Measurements from ENCODE around the gene RNF2. TPM values are rescaled to one million over a fixed set of nuclear protein-coding genes. Genes with fewer than 3 reads are reported as not detected.

Gene RNF2
- total RNA-seq, 1 experiment from 2014 or later: 30.4 TPM

- Histone ChIP-seq H3K79me2 (ENCODE audit: low read length) (no peaks in the 10 kb centered on the region), H2AFZ (ENCODE audit: low read length) (no peak overlapping the region), H3K4me1 (ENCODE audit: low read length) (no peaks in the 10 kb centered on the region)
These were observed 63.0 kb downstream of the RNF2 start for GRCh38 chr1:185108321-185108720.

GRCh38 chr1:185110145-185110544 is 64.8 kb downstream of the RNF2 start:
- Histone ChIP-seq H3K4me2 (ENCODE audit: low read depth, low read length, poor library complexity, severe bottlenecking) (no peak overlapping the region), H3K9me3 (ENCODE audit: low read length) (peaks cover 5% of the 10 kb centered on the region; the same call in 1 of the 2 replicates), H3K4me1 (ENCODE audit: low read length) (no peaks in the 10 kb centered on the region), H3K4me3 (ENCODE audit: low read length) (no peak overlapping the region), H3K27ac (ENCODE audit: low read length) (no peak overlapping the region), H3K36me3 (ENCODE audit: insufficient read depth, low read length) (0 out of 2 replicates have a peak, but pooled peaks cover 7% of the 10 kb centered on the region), H3K79me2 (ENCODE audit: low read length) (no peaks in the 10 kb centered on the region), H3K9me2 (replicated peaks; ENCODE audit: insufficient read depth, low read length) (no peaks in the 10 kb centered on the region), H2AFZ (ENCODE audit: low read length) (no peak overlapping the region), H3K27me3 (ENCODE audit: low read length) (no peaks in the 10 kb centered on the region), H3K9ac (ENCODE audit: low read length) (no peak overlapping the region), H4K20me1 (ENCODE audit: insufficient read depth, low read depth, low read length) (no peaks in the 10 kb centered on the region)
- no peak for DNase-seq

More at GRCh38 chr1:185108321-185108720, 63.0 kb downstream of the RNF2 start:
- Histone ChIP-seq H3K36me3 (ENCODE audit: insufficient read depth, low read length) (peaks cover 19% of the 10 kb centered on the region), H3K4me2 (ENCODE audit: low read depth, low read length, poor library complexity, severe bottlenecking) (no peak overlapping the region), H3K9me3 (ENCODE audit: low read length) (peaks cover 5% of the 10 kb centered on the region; the same call in 1 of the 2 replicates), H3K27ac (ENCODE audit: low read length) (no peak overlapping the region), H4K20me1 (ENCODE audit: insufficient read depth, low read depth, low read length) (no peaks in the 10 kb centered on the region), H3K9ac (ENCODE audit: low read length) (no peak overlapping the region), H3K27me3 (ENCODE audit: low read length) (no peaks in the 10 kb centered on the region), H3K9me2 (replicated peaks; ENCODE audit: insufficient read depth, low read length) (no peaks in the 10 kb centered on the region), H3K4me3 (ENCODE audit: low read length) (no peak overlapping the region)
- peak; percentile 57 for DNase-seq

- no peaks in the 10 kb centered on the region for H3K36me3 ChIP-seq (ENCODE audit: insufficient read depth, low read length)
- H3K79me2 ChIP-seq (ENCODE audit: low read length): no peaks in the 10 kb centered on the region
- no peak overlapping the region for H3K4me2 ChIP-seq (ENCODE audit: low read depth, low read length, poor library complexity, severe bottlenecking)
- H3K4me3 ChIP-seq (ENCODE audit: low read length): no peak overlapping the region
- H3K27me3 ChIP-seq (ENCODE audit: low read length): no peaks in the 10 kb centered on the region
- H3K4me1 ChIP-seq (ENCODE audit: low read length): no peaks in the 10 kb centered on the region
- no peak overlapping the region for H2AFZ ChIP-seq (ENCODE audit: low read length)
- no peak for DNase-seq
- no peaks in the 10 kb centered on the region for H3K9me2 ChIP-seq (replicated peaks; ENCODE audit: insufficient read depth, low read length)
- H4K20me1 ChIP-seq (ENCODE audit: insufficient read depth, low read depth, low read length): no peaks in the 10 kb centered on the region
- H3K9me3 ChIP-seq (ENCODE audit: low read length): peaks cover 5% of the 10 kb centered on the region; the same call in 1 of the 2 replicates
- H3K27ac ChIP-seq (ENCODE audit: low read length): no peak overlapping the region
- no peak overlapping the region for H3K9ac ChIP-seq (ENCODE audit: low read length)
These were observed 66.5 kb downstream of the RNF2 start for GRCh38 chr1:185111873-185112272.

- no peak overlapping the region for H3K4me3 ChIP-seq (ENCODE audit: low read length)
- no peak for DNase-seq
- no peak overlapping the region for H3K9ac ChIP-seq (ENCODE audit: low read length)
- H3K4me2 ChIP-seq (ENCODE audit: low read depth, low read length, poor library complexity, severe bottlenecking): no peak overlapping the region
- no peaks in the 10 kb centered on the region for H3K4me1 ChIP-seq (ENCODE audit: low read length)
- no peaks in the 10 kb centered on the region for H3K79me2 ChIP-seq (ENCODE audit: low read length)
- H3K9me2 ChIP-seq (replicated peaks; ENCODE audit: insufficient read depth, low read length): no peaks in the 10 kb centered on the region
- no peaks in the 10 kb centered on the region for H3K36me3 ChIP-seq (ENCODE audit: insufficient read depth, low read length)
- peaks cover 5% of the 10 kb centered on the region; the same call in 1 of the 2 replicates for H3K9me3 ChIP-seq (ENCODE audit: low read length)
- no peak overlapping the region for H2AFZ ChIP-seq (ENCODE audit: low read length)
- H3K27ac ChIP-seq (ENCODE audit: low read length): no peak overlapping the region
- no peaks in the 10 kb centered on the region for H4K20me1 ChIP-seq (ENCODE audit: insufficient read depth, low read depth, low read length)
- H3K27me3 ChIP-seq (ENCODE audit: low read length): no peaks in the 10 kb centered on the region
These were observed 67.0 kb downstream of the RNF2 start for GRCh38 chr1:185112356-185112755.

- Histone ChIP-seq H2AFZ (ENCODE audit: low read length) (no peak overlapping the region), H3K27ac (ENCODE audit: low read length) (no peak overlapping the region), H3K4me3 (ENCODE audit: low read length) (no peak overlapping the region), H3K4me2 (ENCODE audit: low read depth, low read length, poor library complexity, severe bottlenecking) (no peak overlapping the region), H3K9ac (ENCODE audit: low read length) (no peak overlapping the region), H3K79me2 (ENCODE audit: low read length) (no peaks in the 10 kb centered on the region), H3K4me1 (ENCODE audit: low read length) (no peaks in the 10 kb centered on the region), H3K9me3 (ENCODE audit: low read length) (no peaks in the 10 kb centered on the region), H3K27me3 (ENCODE audit: low read length) (no peaks in the 10 kb centered on the region), H3K36me3 (ENCODE audit: insufficient read depth, low read length) (peaks cover 15% of the 10 kb centered on the region; the same call in 1 of the 2 replicates), H4K20me1 (ENCODE audit: insufficient read depth, low read depth, low read length) (no peaks in the 10 kb centered on the region), H3K9me2 (replicated peaks; ENCODE audit: insufficient read depth, low read length) (no peaks in the 10 kb centered on the region)
- DNase-seq: no peak
These were observed 84.3 kb downstream of the RNF2 start for GRCh38 chr1:185129708-185130107.

- no peak overlapping the region for H3K4me3 ChIP-seq (ENCODE audit: low read length)
- no peak overlapping the region for H3K9ac ChIP-seq (ENCODE audit: low read length)
- no peak overlapping the region for H3K4me2 ChIP-seq (ENCODE audit: low read depth, low read length, poor library complexity, severe bottlenecking)
- H3K4me1 ChIP-seq (ENCODE audit: low read length): no peaks in the 10 kb centered on the region
- H3K9me2 ChIP-seq (replicated peaks; ENCODE audit: insufficient read depth, low read length): no peaks in the 10 kb centered on the region
- H3K79me2 ChIP-seq (ENCODE audit: low read length): no peaks in the 10 kb centered on the region
- H3K9me3 ChIP-seq (ENCODE audit: low read length): no peaks in the 10 kb centered on the region
- no peak overlapping the region for H3K27ac ChIP-seq (ENCODE audit: low read length)
- no peak for DNase-seq
- no peaks in the 10 kb centered on the region for H3K27me3 ChIP-seq (ENCODE audit: low read length)
- H2AFZ ChIP-seq (ENCODE audit: low read length): no peak overlapping the region
- H4K20me1 ChIP-seq (ENCODE audit: insufficient read depth, low read depth, low read length): no peaks in the 10 kb centered on the region
- H3K36me3 ChIP-seq (ENCODE audit: insufficient read depth, low read length): peaks cover 29% of the 10 kb centered on the region
These were observed 87.2 kb downstream of the RNF2 start for GRCh38 chr1:185132534-185132933.

GRCh38 chr1:185137896-185138545 is 92.7 kb downstream of the RNF2 start:
- Histone ChIP-seq H3K9ac (ENCODE audit: low read length) (no peak overlapping the region), H3K27me3 (ENCODE audit: low read length) (no peaks in the 10 kb centered on the region), H3K9me2 (replicated peaks; ENCODE audit: insufficient read depth, low read length) (no peaks in the 10 kb centered on the region)

GRCh38 chr1:185139246-185139645 is 93.9 kb downstream of the RNF2 start:
- Histone ChIP-seq H3K4me2 (ENCODE audit: low read depth, low read length, poor library complexity, severe bottlenecking) (no peak overlapping the region), H2AFZ (ENCODE audit: low read length) (no peak overlapping the region), H4K20me1 (ENCODE audit: insufficient read depth, low read depth, low read length) (no peaks in the 10 kb centered on the region), H3K4me1 (ENCODE audit: low read length) (no peaks in the 10 kb centered on the region), H3K27me3 (ENCODE audit: low read length) (no peaks in the 10 kb centered on the region), H3K36me3 (ENCODE audit: insufficient read depth, low read length) (peaks cover 30% of the 10 kb centered on the region), H3K4me3 (ENCODE audit: low read length) (no peak overlapping the region), H3K9me3 (ENCODE audit: low read length) (no peaks in the 10 kb centered on the region), H3K27ac (ENCODE audit: low read length) (no peak overlapping the region), H3K9me2 (replicated peaks; ENCODE audit: insufficient read depth, low read length) (no peaks in the 10 kb centered on the region), H3K79me2 (ENCODE audit: low read length) (no peaks in the 10 kb centered on the region), H3K9ac (ENCODE audit: low read length) (no peak overlapping the region)
- no peak for DNase-seq

More at GRCh38 chr1:185137896-185138545, 92.7 kb downstream of the RNF2 start:
- no peaks in the 10 kb centered on the region for H4K20me1 ChIP-seq (ENCODE audit: insufficient read depth, low read depth, low read length)
- DNase-seq: no peak
- H3K4me1 ChIP-seq (ENCODE audit: low read length): no peaks in the 10 kb centered on the region
- peaks cover 27% of the 10 kb centered on the region for H3K36me3 ChIP-seq (ENCODE audit: insufficient read depth, low read length)
- no peaks in the 10 kb centered on the region for H3K79me2 ChIP-seq (ENCODE audit: low read length)
- no peak overlapping the region for H3K27ac ChIP-seq (ENCODE audit: low read length)
- H3K4me3 ChIP-seq (ENCODE audit: low read length): no peak overlapping the region
- no peaks in the 10 kb centered on the region for H3K9me3 ChIP-seq (ENCODE audit: low read length)
- no peak overlapping the region for H2AFZ ChIP-seq (ENCODE audit: low read length)
- no peak overlapping the region for H3K4me2 ChIP-seq (ENCODE audit: low read depth, low read length, poor library complexity, severe bottlenecking)

Data from Karpas-422 (cell line).